Fibroblast of peridontal ligament (primary cell): Measurements from ENCODE around the gene CDC42BPB.
A peak's percentile ranks its signal among the peaks of the same experiment; 100 is the strongest.

Source experiments
- DNase-seq: peaks from one replicate; pipeline ENCODE4 v3.0.0-alpha.2; 2010; ENCODE audit errors: extremely low read depth

The CDC42BPB gene

DNA sequence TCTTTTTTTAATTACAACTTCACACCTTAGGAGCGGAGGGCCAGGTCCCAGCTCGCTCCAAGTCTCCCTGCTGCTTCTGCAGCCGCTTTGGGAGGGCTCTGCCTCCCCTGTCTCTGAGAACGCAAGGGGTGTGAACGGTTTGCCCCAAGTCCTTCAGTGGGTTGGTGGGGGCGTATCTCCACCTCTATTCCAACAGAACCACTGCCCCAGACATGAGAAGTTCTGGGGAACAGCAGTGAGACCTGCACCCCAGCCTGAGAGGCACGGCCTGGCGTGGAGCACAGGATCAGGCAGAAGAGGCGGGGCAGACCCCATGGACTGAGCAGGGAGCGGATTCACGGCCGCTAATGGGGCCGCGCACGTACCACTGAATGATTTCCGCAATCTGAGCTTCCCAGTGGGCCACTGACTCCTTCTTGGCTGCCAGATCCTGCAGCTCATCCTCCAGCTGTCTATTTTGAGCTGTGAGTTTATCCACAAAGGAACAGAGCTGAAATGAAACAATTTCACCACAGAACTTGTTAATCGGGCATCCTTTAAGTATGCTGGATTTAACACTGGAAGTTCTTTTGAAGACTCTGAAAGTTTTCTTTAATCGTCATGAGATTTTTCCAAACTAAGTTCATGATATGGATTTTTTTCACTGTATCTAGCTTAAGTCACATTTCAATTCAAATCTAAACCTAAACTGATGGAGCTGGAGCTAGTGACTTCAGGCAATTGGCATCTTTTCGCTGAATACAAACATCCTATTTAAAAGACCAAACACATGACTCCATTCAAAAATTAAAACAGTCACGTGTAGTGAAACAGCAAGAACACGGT, 90.5 kb downstream of the CDC42BPB start:
- DNase-seq, result no peak

DNA sequence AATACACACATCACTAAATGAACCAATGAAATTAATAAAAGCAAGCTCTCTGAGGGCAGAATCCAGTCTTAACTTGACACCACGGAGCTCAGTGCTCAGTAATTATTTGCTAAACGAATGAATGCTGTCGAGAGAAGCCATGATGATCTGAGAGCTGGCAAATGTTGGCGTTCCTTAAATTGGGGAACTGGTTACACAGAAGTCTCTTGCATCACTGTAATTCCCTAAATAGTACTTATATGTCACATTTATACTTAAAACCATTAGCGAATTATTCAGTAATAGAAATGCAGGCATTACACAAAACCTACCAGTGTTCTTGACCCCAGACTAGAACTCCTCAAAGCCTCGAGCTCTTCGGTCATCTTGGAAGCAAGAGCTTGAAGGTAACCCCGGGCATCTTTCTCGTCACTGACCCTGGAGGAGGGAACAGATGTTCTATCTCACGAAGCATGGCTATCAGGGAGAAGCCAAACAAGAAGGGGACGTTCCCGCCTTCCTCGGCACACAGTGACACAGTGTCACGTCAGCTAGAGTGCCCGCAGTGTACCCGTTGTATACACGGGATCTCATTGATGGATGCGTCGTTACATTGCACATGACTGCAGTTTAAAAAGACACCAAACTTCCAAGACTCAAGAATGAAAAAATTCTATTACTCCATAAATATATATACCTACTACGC, 91.2 kb downstream of the CDC42BPB start:
- DNase-seq, result no peak

DNA sequence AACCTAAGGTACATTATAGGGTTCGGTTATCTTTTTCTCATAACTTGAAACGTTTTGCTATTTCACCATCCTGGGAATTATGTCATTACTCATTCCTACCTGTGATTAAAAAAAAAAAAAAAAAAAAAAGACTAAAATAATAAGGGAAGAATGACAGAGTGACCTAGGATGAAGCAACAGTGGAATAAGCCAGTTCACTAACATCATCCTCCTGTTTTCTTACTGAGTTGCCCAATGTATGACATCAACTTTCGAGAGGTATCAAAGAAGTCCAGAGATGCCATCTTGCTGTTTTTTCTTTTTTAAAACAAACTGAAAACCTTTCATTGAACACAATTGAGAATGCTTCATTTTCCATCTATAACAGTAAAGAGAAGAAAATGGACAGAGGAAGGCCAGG, 92.1 kb downstream of the CDC42BPB start:
- DNase-seq, result no peak

DNA sequence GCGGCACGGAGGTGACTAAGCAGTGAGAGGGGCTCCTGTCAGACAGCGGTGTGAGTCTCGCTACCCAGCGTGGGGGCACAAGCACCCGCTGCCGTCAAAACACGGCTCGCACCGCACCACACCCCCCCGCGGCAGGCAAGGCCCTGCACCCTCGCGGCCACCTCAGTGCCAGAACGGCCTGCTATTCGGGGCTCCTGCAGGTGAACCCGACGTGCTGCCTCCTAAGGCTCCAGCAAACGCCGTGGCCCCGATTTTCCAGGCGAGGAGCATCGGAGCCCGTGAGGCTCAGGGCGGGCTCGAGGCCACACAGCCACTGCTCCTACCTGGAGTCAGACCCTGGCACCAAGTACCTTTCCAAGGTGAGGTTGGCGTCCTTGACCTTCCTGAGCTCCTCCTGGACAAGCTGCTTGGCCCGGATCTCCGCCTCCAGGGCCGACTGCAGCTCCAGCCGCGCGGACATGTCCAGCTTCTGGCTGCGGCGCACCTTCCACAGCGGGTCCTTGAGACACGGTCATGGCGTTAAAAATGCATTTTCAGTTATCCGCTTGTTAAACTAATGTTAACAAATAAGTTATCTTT, 93.1 kb downstream of the CDC42BPB start:
- no peak for DNase-seq

DNA sequence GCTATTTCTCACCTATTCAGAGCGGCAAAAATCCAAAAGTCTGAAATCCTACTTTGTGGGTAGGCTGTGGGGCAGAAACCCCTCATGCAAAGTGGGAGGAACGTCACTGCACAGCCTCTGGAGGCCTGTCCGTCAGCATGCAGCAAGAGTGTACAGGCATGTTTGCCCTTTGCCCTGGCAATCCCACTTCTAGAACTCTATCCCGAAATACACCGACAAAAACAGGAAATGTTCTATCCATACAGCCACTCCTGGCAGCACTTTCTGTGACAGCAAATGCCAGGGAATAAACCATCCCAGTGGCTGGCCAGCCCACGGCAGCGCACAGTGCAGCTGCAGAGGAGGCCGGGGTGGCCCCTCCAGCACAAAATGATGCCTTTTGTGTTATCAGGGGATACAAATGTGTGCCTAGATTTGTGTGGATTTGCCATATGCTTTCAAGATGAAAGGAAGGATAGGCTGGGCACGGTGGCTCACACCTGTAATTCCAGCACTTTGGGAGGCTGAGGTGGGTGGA, 95.2 kb downstream of the CDC42BPB start:
- DNase-seq, result no peak

DNA sequence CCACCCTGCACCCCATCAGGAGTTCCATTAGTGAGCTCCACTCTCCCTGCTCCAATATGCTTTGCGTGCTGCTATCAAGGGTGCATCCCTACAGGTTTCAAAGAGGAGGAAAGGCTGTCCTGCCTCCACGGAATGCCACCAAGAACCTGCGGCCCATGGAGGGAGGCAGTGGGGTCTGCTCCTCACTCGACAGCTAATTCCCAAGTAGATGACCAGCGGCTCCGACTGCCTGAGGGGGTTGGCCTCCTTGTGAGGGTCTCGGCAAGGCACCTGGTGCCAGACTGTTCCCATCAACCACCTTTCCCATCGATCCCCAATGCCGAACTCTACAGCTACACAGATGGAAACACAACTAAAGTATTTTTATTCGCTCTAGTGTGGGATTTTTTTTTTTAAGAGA, 98.9 kb downstream of the CDC42BPB start:
- no peak for DNase-seq

DNA sequence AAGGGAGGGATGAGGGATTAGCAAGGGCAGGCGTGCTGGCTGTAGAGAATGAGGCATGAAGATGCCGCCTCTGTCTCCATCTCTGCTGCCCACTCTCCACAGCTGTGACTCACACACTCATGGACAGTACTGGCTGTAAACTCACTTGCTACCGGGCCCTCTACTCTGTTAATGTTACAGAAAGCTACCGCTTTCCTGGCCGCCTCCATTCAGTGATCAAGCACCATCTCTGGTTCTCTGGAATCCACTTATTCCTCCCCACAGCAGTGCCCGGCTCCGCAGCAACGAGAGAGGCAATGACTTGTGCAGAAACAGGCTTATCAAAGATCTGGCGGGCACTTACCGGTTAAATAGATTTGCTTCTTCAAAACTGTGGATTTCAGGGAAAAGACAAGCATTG, 100.1 kb downstream of the CDC42BPB start:
- DNase-seq, result no peak

DNA sequence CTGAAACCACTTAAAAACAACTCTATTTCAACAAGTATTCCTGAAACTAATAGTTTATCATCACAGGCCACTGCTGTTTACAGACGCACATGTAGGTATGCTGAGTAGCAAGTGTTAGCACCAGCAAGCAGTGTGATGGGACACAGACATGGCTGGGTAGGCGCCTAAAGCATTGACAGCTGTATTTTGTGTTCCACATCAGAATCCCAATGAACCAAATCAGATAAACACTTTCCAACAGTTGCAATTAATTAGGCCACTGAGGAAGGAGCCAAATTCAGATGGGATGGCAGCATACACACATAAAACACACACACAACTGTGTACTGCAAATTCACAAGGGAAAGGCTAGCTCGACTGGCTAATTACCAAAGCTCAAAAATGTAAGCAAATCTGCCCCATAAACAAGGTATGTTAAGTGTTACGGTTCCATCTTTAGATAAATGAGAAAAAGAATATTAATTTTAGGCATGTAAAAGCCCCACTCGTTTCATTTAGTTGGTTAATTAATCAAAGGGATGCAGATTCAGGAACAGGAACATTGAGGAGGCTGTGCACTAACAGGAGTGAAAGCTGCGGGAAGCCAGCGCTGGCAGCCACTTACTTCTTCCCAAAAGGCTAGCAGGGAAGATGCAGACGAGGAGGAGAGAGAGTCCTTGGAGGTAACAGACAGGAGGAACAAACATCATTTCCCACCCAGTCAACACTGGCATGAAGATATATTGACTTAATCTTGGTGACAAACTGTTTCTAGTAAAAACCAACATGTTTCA, 101.5 kb downstream of the CDC42BPB start:
- DNase-seq, result no peak

DNA sequence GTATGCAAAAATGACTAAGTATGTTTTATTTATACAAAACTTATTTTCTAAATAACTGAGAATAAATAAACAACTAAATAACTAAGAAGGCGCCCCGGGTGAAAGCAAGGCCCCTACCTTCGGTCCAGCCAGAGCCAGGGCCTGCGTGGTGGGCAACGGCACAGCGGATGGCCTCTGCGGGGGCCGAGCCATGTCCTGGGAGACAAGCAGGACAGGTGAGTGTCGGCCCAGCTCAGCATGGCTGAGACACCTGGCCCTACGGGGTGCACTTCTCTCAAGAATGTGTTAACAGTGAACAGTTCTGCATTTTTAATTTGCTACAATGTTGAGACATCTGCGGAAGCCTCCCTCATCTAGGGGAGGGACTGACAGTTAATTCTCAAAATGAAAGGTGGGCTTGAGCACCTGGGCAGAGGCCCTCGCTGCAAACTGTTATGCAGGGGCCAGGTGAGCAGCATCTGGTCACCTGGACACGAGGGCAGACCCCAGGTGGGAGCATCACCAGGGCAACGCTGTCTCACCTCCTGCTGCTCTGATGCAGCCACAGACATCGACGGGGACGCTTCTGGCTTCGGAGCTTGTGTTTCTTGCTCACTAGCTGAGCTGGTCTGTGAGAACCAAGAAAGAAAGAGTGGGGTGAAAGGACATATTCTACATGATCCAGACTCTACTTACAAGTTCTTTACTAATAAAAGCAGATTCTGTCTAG, 103.1 kb downstream of the CDC42BPB start:
- DNase-seq, result no peak

DNA sequence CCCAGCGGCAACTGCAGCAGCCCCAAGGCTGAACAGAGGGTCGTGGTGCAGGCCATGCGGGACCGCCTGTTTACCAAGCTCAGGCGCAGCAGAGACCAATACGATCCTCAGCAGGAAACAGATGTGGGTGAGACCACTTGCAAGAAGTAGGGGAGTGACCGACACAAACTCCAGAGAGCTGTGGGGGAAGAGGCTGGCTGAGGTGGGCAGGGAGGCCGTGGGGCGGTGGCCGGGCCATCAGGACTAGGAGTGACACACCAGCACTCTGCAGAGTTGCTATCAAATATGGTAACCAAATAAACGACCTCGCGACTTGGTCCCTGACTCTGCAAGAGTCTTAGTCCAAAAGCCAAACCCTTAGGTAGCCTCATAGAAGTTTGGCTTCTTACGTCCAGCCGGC, 104.2 kb downstream of the CDC42BPB start:
- DNase-seq, result no peak

DNA sequence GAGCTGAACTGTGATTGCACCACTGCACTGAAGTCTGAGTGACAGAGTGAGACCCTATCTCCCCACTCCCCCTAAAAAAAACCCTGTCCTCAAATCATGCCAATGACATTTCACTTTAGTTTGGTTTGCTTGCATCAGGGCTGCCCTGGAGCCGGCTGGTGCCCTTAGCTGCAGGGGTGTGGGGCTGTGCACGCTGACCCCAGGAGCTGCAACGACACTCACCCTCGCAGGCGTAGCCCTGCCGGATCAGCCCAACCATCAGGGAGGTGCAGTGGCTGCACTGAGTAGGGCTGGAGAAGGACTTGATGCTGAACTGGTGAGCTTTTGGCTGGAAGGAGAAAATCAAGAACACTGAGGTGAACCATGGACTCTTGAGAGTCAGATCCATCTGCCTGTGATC, 105.1 kb downstream of the CDC42BPB start:
- no peak for DNase-seq

DNA sequence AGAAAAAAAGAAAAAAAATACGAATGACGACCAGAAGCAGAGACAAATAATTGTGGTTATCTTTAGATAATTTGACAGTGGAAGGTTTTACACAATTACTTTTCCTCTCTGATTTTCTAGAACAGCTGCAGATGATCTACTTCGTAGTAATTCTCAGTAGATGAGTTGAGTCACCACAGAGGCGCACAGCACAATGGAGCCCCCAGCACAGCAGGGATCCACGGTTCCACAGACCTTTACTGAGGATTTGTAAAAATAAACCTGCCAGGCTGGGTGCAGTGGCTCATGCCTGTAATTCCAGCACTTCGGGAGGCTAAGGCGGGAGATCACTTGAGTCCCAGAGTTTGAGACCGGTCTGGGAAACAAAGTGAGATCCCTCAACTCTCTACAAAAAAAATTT, 105.5 kb downstream of the CDC42BPB start:
- DNase-seq, result peak; percentile 14

DNA sequence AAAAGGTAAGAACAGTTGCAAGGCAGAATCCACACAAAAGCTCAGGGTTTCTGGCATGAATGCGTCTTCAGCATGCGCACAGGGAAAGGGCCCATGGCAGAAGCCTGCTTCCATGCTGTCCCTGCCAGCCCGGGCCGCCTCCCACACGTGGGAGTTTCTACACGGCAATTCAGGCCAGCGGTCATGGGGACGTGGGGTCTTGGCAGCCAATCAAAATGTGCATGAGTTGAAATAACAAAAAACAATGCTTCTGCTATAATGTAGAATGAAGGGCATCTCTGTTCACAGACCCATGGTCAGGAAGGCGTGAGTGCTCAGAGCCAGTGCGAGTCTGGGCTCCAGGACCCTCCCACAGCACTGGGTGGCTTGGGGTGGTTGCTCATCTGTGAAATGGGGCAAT, 106.3 kb downstream of the CDC42BPB start:
- DNase-seq, result no peak

DNA sequence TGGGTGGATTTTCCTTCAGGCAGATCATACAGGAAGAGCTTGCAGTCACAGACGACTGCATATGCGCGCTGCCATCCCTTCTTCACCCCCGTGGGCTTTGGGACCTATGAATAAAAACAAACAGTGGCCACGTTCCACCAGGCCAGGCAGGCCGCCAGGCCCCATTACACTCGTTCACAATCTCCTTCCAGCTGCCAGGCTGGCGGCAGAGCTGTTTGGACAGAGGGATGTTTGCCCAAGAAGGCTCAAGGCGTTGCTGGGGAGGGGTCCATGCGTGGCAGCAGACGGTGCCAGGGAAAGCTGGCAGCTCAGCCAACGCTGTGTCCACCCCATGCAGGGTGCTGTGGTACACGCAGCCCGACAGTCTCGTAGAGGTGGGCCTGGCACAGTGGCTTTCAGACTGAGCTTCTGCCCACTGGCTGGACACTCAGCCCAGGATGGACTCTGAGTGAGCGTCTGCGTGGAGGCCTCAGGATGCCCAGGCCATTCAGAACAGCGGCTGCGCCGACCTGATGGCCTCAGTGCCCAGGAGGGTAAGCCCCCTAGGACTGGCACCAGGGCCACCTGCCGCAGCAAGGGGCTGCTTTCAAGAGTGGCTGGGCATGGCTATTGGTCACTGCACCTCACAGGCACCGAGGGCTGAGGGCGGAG, 107.4 kb downstream of the CDC42BPB start:
- DNase-seq, result peak; percentile 43

DNA sequence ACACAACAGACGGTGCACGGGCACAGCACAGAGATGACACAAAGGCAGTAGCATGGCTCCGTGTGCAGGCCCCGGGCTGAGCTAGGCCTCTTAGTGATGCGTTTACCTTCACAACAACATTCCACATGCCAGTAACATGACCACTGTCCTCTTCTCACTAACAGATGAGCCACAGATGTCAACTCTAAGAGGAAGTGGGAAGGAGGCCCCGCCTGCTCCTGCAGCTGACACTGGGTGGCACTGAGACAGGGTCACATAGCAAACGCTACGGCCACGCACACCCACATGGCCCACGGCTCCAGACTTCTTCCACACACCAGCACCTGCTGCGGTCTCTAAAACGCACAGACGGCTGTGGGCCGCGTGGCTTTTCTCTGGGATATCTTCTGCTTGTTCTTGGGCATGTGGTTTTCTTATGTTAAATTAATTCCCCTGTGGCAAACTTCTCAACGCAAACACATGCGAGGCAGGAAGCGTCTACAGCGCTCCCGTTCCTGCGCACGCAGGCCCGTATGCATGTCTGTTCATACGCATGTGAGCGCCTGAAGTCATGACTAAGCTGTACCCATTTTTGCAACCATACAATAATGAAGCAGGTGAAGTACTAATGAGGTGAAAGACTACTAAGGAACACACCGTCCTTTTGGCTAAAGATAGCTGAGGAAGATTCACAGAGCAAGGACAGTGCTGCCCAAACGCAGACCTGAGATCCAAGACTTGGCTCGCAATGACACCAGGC, 108.1 kb downstream of the CDC42BPB start:
- no peak for DNase-seq

DNA sequence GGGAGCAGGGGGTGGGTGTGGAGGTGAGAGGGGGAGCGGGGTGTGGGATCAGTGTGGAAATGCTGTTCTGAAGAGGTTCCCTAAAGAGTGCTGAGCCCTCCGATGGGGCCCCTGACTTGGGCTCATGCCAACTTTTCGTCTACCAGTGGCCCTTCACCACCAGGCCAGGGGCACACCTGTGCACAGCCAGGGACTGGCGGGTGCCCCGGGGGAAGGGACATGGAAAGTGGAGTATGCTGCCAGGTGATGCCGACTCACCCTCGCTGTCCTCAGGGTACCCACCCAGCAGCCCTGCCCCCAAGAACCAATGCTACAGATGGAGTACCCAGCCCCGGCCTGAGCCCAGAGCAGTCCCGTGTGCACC, 108.7 kb downstream of the CDC42BPB start:
- DNase-seq, result no peak

DNA sequence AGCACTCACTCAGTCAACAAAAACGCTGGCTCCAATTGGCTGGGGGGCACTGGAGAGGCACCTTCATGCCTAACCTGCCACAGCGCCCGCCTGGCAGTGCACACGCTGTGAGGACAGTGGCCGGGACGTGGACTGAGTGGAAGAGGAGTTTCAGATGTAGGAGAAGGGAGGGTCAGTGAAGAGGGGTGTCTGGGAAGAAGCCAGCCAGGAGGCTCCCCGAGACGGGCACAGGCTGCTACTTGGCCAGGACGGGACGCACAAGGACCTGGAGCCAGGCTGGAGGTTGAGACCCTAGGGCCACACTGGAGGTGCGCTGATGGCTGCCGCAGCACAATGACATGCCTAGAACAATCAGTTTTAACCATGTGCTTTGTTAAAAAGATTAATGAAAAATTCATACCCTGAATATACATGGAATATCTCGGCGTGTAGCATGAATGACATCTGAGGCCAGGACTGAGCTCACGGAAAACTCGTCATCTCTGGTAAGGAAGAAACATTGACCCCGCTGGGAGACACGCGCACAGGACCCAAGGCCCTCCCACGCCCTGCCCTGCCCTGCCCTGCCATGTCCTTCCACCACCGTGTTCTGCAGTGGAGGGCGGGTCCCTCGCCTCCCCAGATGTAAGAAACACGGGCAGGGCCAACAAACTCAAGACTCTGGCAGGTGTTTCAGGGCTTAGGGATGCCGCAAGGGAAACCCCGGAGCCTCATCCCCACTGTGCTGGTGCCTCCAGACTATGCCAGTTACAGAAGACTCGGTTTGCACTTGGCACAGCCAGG, 109.8 kb downstream of the CDC42BPB start:
- DNase-seq, result no peak

DNA sequence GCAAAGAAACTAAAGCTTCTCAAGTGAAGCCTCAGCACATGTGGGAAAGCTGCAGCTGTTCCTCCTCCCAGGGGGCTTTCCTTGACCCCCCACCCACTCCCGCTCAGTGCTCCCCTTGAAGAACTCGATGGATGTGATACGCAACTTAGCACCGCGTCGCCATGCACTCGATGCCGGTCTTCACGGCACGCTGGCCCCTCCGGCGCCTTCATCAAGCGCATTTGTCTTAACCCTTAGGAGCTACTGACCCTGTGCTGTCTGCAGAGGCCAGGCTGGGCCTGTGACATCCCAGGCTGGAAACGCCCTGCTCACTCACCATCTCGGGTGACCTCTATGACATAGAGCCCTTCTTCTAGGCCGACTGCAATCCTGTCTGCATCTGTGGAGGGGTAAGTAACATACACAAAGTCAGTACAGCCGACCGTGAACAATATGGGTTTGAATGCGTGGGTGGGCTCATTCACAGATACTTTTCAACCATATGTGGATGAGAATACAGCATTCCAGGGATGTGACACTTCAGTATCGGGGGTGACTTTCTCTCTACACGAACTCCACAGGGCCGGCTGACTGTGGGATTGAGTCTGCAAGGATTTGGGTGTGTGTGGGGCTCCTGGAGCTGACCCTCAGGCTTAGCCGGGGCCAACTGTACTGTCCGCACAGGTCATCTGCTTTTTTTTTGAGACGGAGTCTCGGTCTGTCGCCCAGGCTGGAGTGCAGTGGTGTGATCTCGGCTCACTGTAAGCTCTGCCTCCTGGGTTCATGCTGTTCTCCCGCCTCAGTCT, 111.8 kb downstream of the CDC42BPB start:
- no peak for DNase-seq
